Hepatocyte (in vitro differentiated cells): ENCODE measurements around the gene MTHFS.

Experiments
- EZH2phosphoT487 ChIP-seq: fragments of 200-600 bp; sonication (generic); IDR thresholded peaks from one replicate; pipeline ENCODE4 v1.6.1; 2018; ENCODE audit warnings: antibody characterized with exemption, mild to moderate bottlenecking, low read depth, moderate library complexity; ENCODE audit not compliant: unreplicated experiment, severe bottlenecking
- TF ChIP-seq, protein P1 (sequence below): fragments of 200-600 bp; sonication (generic); IDR thresholded peaks from 2 replicates; pipeline ENCODE4 v1.5.1; 2016; ENCODE audit warnings: antibody characterized with exemption, mild to moderate bottlenecking; ENCODE audit not compliant: poor library complexity

GRCh38 chr15:79923515-79924169 lies 26.8 kb upstream of the MTHFS start:
- TF ChIP-seq, protein P1, sequence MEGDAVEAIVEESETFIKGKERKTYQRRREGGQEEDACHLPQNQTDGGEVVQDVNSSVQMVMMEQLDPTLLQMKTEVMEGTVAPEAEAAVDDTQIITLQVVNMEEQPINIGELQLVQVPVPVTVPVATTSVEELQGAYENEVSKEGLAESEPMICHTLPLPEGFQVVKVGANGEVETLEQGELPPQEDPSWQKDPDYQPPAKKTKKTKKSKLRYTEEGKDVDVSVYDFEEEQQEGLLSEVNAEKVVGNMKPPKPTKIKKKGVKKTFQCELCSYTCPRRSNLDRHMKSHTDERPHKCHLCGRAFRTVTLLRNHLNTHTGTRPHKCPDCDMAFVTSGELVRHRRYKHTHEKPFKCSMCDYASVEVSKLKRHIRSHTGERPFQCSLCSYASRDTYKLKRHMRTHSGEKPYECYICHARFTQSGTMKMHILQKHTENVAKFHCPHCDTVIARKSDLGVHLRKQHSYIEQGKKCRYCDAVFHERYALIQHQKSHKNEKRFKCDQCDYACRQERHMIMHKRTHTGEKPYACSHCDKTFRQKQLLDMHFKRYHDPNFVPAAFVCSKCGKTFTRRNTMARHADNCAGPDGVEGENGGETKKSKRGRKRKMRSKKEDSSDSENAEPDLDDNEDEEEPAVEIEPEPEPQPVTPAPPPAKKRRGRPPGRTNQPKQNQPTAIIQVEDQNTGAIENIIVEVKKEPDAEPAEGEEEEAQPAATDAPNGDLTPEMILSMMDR: no peak
- no peak for TF ChIP-seq EZH2phosphoT487
